Non-pigmented ciliary epithelial cell (primary cell): ENCODE measurements around the gene OPCML.

Experiments
- DNase-seq: peaks from one replicate; pipeline ENCODE4 v3.0.0-alpha.2; 2010; ENCODE audit warnings: low read depth

Gene OPCML

GRCh38 chr11:132466983-132467382 lies 1065.3 kb downstream of the OPCML start:
- no peak for DNase-seq

- no peak for DNase-seq
Observed at GRCh38 chr11:132464939-132465338, 1067.4 kb downstream of the OPCML start.

GRCh38 chr11:132464003-132464342 lies 1068.3 kb downstream of the OPCML start:
- DNase-seq = no peak

- no peak for DNase-seq
Observed at GRCh38 chr11:132463295-132464002, 1068.9 kb downstream of the OPCML start.

- DNase-seq = no peak
Observed at GRCh38 chr11:132459736-132460135, 1072.6 kb downstream of the OPCML start.

- DNase-seq = no peak
Observed at GRCh38 chr11:132457445-132457844, 1074.9 kb downstream of the OPCML start.

GRCh38 chr11:132456751-132457328 lies 1075.5 kb downstream of the OPCML start:
- no peak for DNase-seq

- DNase-seq = no peak
Observed at GRCh38 chr11:132455044-132455443, 1077.3 kb downstream of the OPCML start.

GRCh38 chr11:132453406-132453805 lies 1078.9 kb downstream of the OPCML start:
- DNase-seq = no peak

GRCh38 chr11:132452616-132453015 lies 1079.7 kb downstream of the OPCML start:
- no peak for DNase-seq

GRCh38 chr11:132451942-132452601 lies 1080.2 kb downstream of the OPCML start:
- no peak for DNase-seq

- DNase-seq = no peak
Observed at GRCh38 chr11:132450631-132451030, 1081.7 kb downstream of the OPCML start.

- DNase-seq = no peak
Observed at GRCh38 chr11:132448334-132448995, 1083.8 kb downstream of the OPCML start.

- no peak for DNase-seq
Observed at GRCh38 chr11:132447761-132448160, 1084.5 kb downstream of the OPCML start.

- DNase-seq = no peak
Observed at GRCh38 chr11:132445859-132446291, 1086.4 kb downstream of the OPCML start.

- no peak for DNase-seq
Observed at GRCh38 chr11:132444911-132445310, 1087.4 kb downstream of the OPCML start.

GRCh38 chr11:132439711-132440255 lies 1092.5 kb downstream of the OPCML start:
- no peak for DNase-seq

GRCh38 chr11:132438418-132438817 lies 1093.9 kb downstream of the OPCML start:
- no peak for DNase-seq

- DNase-seq = no peak
Observed at GRCh38 chr11:132430429-132431062, 1101.8 kb downstream of the OPCML start.

- DNase-seq = no peak
Observed at GRCh38 chr11:132429685-132430084, 1102.6 kb downstream of the OPCML start.

GRCh38 chr11:132427611-132428010 lies 1104.7 kb downstream of the OPCML start:
- peak; percentile 22 for DNase-seq

- DNase-seq = no peak
Observed at GRCh38 chr11:132424433-132424832, 1107.9 kb downstream of the OPCML start.
